GM21423 (cell line): ENCODE results near the gene STK38.
"Not testable (repeated sequence)": the region's sequence is repeated elsewhere in the genome, so short reads cannot be mapped to it uniquely, and the experiment has no call there.

Experiments used
- ATAC-seq: cut with Tn5 transposase; IDR thresholded peaks from one replicate; pipeline ENCODE4 v1.9.1; 2021; ENCODE audit warnings: mild to moderate bottlenecking, moderate library complexity; ENCODE audit not compliant: unreplicated experiment

Gene STK38

GRCh38 chr6:36546920-36547645 lies at the start of gene STK38:
STK38 (minus strand) TSS chr6:36547479; CDS start chr6:36540202, 7,277 bp downstream.
- ATAC-seq: peak; percentile 77

DNA sequence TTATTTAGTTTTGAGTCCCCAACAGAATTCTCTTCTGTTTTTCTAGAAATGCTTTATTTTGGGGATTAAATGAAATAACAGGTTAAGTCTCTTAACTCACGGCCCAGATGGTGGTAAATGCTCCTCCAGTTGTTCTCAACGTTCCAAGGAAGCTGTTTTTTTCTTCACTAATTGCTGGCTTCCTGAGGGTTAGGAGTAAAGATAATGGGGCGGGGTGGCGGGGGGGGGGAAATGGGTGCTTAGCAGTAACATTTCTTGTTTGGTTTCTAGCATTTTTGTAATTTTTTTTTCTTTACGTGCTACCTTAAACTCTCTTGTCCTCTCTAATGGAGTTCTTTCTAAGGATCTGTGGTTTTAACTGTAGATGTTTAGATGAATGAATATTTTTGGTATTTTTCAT lies 49.1 kb upstream of the STK38 start:
- no peak for ATAC-seq

- ATAC-seq: no peak
Observed at GRCh38 chr6:36594816-36595643, 47.8 kb upstream of the STK38 start.

GRCh38 chr6:36594029-36594815 lies 46.9 kb upstream of the STK38 start, which contains the start of gene SRSF3:
SRSF3 (plus strand) TSS chr6:36594362; CDS start chr6:36596763, 2,401 bp downstream.
- peak; percentile 80 for ATAC-seq

DNA sequence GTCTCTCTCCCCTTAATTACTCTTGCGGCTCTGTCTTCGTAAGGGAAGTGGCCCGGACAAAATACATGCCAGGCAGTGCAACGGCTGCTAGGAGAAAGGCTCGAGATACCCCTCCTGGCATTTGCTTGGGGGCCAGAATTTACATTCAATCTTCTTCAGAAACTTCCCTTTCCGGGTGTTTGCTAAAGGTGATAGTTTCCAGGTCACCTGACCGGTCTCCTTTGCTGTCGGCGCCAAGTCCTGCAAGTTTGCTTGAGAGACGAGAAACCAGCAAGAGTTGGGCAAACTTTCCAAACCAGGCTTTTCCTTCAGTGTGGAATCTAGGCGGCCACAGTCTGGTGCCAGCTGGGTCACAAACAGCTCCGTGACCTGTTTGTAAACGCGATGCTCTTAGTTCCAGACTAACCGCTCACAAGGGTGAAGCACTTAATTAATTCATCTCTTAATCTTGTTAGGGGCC lies 46.3 kb upstream of the STK38 start:
- ATAC-seq: peak; percentile 16

DNA sequence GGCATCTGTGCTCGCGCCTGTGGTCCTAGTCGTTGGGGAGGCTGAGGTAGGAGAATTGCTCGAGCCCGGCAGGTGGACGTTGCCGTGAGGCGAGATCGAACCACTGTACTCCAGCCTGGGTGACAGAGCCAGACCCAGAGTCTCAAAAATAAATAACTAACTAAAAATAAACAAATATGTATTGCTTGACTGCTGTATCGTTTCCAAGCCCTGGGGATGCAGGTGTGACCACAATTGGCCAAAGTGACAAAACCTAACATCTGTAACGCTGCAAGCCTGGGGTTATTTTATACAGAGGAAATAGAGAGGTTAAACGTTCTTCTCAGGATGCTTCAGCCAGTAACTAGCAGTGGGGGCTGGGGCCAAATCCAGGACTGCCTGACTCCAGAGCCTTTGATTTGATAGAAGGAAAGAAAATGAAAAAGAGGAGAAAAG lies 45.0 kb upstream of the STK38 start:
- ATAC-seq: peak; percentile 52

GRCh38 chr6:36590237-36590636 lies 43.0 kb upstream of the STK38 start:
- ATAC-seq: no peak

DNA sequence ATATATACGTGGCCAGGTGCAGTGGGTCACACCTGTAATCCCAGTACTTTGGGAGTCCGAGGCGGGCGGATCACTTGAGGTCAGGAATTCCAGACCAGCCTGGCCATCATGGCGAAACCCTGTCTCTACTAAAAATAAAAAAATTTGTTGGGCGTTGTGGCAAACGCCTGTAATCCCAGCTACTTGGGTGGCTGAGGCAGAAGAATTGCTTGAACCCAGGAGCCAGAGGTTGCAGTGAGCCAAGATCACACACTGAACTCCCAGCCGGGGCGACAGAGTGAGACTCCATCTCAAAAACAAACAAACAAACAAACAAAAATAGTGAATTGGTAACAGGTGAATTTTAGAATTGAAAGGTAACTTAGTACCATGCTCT lies 41.7 kb upstream of the STK38 start:
- ATAC-seq: not testable (repeated sequence)

GRCh38 chr6:36586606-36587005 lies 39.3 kb upstream of the STK38 start:
- ATAC-seq: no peak

DNA sequence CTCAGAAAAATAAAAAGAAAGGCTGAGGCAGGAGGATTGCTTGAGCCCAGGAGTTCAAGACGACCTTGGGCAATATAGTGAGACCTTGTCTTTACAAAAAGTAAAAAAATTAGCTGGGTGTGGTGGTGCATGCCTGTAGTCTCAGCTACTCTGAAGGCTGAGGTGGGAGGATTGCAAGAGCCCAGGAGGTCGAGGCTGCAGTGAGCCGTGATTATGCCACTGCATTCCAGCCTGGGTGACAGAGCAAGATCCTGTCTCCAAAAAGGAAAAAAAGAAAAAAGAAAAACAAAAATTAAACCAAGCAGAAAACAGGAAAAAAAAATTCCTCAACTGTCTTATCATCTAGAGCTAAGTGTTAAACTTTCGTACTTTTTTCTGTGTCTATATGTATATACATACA lies 34.4 kb upstream of the STK38 start:
- no peak for ATAC-seq

- ATAC-seq: no peak
Observed at GRCh38 chr6:36580184-36580526, 32.9 kb upstream of the STK38 start.

- ATAC-seq: no peak
Observed at GRCh38 chr6:36578431-36578830, 31.2 kb upstream of the STK38 start.

GRCh38 chr6:36578030-36578429 lies 30.8 kb upstream of the STK38 start:
- ATAC-seq: no peak

DNA sequence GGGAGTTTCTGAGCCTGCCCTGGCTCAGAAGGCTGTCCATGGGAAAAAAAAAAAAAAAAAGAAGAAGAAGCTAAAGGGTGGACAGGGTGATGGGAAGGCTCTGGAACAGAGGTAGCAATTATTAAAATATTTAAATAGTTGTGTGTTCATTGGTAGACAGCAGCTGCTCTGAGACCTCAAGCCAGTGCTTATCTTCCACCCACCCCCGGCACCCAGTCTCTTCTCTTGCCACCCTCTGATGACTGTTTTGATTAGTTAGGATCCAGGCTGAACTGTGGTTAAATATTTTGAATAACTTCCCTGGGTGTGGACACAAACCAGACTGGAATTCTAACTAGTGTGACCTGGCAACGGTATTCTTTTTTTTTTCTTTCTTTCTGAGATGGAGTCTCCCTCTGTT lies 30.0 kb upstream of the STK38 start:
- ATAC-seq: no peak

GRCh38 chr6:36576578-36576977 lies 29.3 kb upstream of the STK38 start:
- ATAC-seq: no peak

- no peak for ATAC-seq
Observed at GRCh38 chr6:36574679-36575078, 27.4 kb upstream of the STK38 start.

DNA sequence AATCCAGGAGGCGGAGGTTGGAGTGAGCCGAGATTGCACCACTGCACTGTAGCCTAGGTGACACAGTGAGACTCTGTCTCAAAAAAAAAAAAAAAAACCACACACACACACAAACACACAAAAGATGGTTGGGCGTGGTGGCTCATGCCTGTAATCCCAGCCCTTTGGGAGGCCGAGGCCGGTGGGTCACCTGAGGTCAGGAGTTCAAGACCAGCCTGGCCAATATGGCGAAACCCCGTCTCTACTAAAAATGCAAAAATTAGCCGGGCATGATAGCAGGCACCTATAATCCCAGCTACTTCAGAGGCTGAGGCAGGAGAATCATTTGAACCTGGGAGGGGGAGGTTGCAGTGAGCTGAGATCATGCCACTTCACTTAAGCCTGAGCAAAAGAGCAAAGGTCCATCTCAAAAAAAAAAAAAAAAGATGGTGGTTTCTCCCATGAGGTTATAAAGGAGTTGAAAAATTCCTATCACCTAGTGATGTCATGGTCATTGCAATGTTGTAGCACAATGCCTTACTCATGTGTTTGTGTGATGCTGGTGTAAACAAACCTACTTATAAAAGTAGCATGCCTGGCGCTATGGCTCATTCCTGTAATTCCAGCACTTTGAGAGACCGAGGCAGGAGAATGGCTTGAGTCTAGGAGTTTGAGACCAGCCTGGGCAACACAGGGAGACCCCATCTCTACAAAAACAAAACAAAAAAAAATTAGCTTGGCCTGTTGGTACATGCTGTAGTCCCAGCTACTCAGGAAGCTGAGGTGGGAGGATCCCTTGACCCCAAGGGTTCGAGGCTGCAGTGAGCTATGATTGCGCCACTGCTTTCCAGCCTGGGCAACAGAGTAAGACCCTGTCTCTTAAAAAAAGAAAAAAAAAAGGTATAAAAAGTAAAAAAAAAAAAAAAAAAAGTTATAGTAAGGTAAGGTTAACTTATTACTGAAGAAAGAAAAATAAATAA lies 25.4 kb upstream of the STK38 start:
- ATAC-seq: not testable (repeated sequence)

DNA sequence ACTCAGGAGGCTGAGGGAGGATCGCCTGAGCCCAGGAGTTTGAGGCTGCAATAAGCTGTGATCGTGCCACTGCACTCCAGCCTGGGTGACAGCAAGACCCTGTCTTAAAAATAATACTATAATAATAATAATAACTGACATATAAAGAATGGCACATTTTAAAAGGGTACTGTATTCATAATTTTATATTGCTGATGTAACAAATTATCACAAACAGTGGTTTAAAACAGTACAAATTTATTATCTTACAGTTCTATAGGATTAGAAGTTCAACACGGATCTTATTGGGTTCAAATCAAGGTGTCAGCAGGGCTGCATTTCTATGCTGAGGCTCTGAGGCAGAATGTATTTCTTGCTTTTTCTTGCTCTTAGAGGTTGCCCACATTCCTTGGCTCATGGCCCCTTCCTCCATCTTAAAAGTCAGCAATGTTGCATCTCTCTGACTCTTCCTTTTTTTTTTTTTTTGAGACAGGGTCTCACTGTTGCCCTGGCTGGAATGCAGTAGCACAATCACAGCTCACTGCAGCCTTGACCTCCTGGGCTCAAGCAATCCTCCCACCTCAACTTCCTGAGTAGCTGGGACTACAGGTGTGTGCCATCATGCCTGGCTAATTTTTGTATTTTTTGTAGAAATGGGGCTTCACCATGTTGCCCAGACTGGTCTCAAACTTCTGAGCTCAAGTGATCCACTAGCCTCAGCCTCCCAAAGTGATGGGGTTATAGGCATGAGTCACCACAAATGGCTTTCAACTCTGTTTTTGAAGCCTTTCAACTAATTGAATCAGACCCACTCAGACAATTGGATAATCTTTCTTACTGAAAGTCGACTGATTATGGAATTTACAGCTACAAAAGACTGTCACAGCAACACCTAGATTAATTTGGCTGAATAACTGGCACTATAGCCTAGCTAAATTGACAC lies 24.1 kb upstream of the STK38 start:
- ATAC-seq: no peak

- no peak for ATAC-seq
Observed at GRCh38 chr6:36570264-36570663, 23.0 kb upstream of the STK38 start.
